ENCODE data around the gene CELF5. TPM values are rescaled to one million over a fixed set of nuclear protein-coding genes. Genes with fewer than 3 reads are reported as not detected.

Gene CELF5
- total RNA-seq, 2 donors from 2014 or later, result 0.24 to 0.26 TPM

- no peak for ATAC-seq (replicated peaks)
- Mint-ChIP-seq H3K27me3 (peaks cover 27% of the 10 kb centered on the region), H3K4me1 (no peaks in the 10 kb centered on the region), H3K27ac (no peak overlapping the region), H3K9me3 (no peaks in the 10 kb centered on the region), H3K36me3 (ENCODE audit: low read depth) (no peaks in the 10 kb centered on the region), H3K4me3 (no peak overlapping the region)
These were observed 85.8 kb downstream of the CELF5 start for GRCh38 chr19:3310280-3310679.

GRCh38 chr19:3310711-3311110 lies 86.2 kb downstream of the CELF5 start:
- H3K9me3 Mint-ChIP-seq, result no peaks in the 10 kb centered on the region
- no peaks in the 10 kb centered on the region for H3K36me3 Mint-ChIP-seq (ENCODE audit: low read depth)
- peaks cover 27% of the 10 kb centered on the region for H3K27me3 Mint-ChIP-seq
- no peaks in the 10 kb centered on the region for H3K4me1 Mint-ChIP-seq
- no peak overlapping the region for H3K4me3 Mint-ChIP-seq
- H3K27ac Mint-ChIP-seq, result no peak overlapping the region
- ATAC-seq (replicated peaks), result no peak

GRCh38 chr19:3313199-3313575 lies 88.7 kb downstream of the CELF5 start:
- no peak overlapping the region for H3K27ac Mint-ChIP-seq
- H3K4me1 Mint-ChIP-seq, result no peaks in the 10 kb centered on the region
- peaks cover 27% of the 10 kb centered on the region for H3K27me3 Mint-ChIP-seq
- ATAC-seq (replicated peaks), result no peak
- H3K4me3 Mint-ChIP-seq, result no peak overlapping the region
- no peaks in the 10 kb centered on the region for H3K36me3 Mint-ChIP-seq (ENCODE audit: low read depth)
- no peaks in the 10 kb centered on the region for H3K9me3 Mint-ChIP-seq

- Mint-ChIP-seq H3K27me3 (peaks cover 23% of the 10 kb centered on the region), H3K27ac (no peak overlapping the region), H3K4me1 (no peaks in the 10 kb centered on the region), H3K36me3 (ENCODE audit: low read depth) (no peaks in the 10 kb centered on the region), H3K9me3 (no peaks in the 10 kb centered on the region), H3K4me3 (no peak overlapping the region)
- no peak for ATAC-seq (replicated peaks)
These were observed 90.7 kb downstream of the CELF5 start for GRCh38 chr19:3314962-3315675.

- Mint-ChIP-seq H3K36me3 (ENCODE audit: low read depth) (no peaks in the 10 kb centered on the region), H3K27me3 (peaks cover 18% of the 10 kb centered on the region), H3K4me3 (no peak overlapping the region), H3K9me3 (no peaks in the 10 kb centered on the region), H3K27ac (no peak overlapping the region), H3K4me1 (no peaks in the 10 kb centered on the region)
- no peak for ATAC-seq (replicated peaks)
These were observed 91.2 kb downstream of the CELF5 start for GRCh38 chr19:3315676-3315973.

GRCh38 chr19:3316132-3316648 lies 91.7 kb downstream of the CELF5 start:
- peaks cover 22% of the 10 kb centered on the region for H3K27me3 Mint-ChIP-seq
- H3K9me3 Mint-ChIP-seq, result no peaks in the 10 kb centered on the region
- no peak overlapping the region for H3K4me3 Mint-ChIP-seq
- H3K4me1 Mint-ChIP-seq, result no peaks in the 10 kb centered on the region
- H3K36me3 Mint-ChIP-seq (ENCODE audit: low read depth), result no peaks in the 10 kb centered on the region
- H3K27ac Mint-ChIP-seq, result no peak overlapping the region
- ATAC-seq (replicated peaks), result no peak

- Mint-ChIP-seq H3K9me3 (no peaks in the 10 kb centered on the region), H3K4me3 (no peak overlapping the region)
These were observed 92.3 kb downstream of the CELF5 start for GRCh38 chr19:3316659-3317207.

GRCh38 chr19:3319643-3320353 lies 95.3 kb downstream of the CELF5 start:
- Mint-ChIP-seq H3K4me3 (no peak overlapping the region), H3K36me3 (ENCODE audit: low read depth) (no peaks in the 10 kb centered on the region), H3K9me3 (no peaks in the 10 kb centered on the region), H3K27ac (no peak overlapping the region), H3K4me1 (no peaks in the 10 kb centered on the region), H3K27me3 (peaks cover 21% of the 10 kb centered on the region)
- no peak for ATAC-seq (replicated peaks)

More at GRCh38 chr19:3316659-3317207, 92.3 kb downstream of the CELF5 start:
- H3K27me3 Mint-ChIP-seq, result peaks cover 20% of the 10 kb centered on the region
- no peaks in the 10 kb centered on the region for H3K4me1 Mint-ChIP-seq
- no peak overlapping the region for H3K27ac Mint-ChIP-seq
- no peaks in the 10 kb centered on the region for H3K36me3 Mint-ChIP-seq (ENCODE audit: low read depth)
- no peak for ATAC-seq (replicated peaks)

- ATAC-seq (replicated peaks), result no peak
- Mint-ChIP-seq H3K27ac (no peak overlapping the region), H3K9me3 (no peaks in the 10 kb centered on the region), H3K27me3 (peaks cover 21% of the 10 kb centered on the region), H3K4me1 (no peaks in the 10 kb centered on the region), H3K36me3 (ENCODE audit: low read depth) (no peaks in the 10 kb centered on the region), H3K4me3 (no peak overlapping the region)
These were observed 95.9 kb downstream of the CELF5 start for GRCh38 chr19:3320354-3320670.

GRCh38 chr19:3320853-3321252 lies 96.4 kb downstream of the CELF5 start:
- H3K27me3 Mint-ChIP-seq, result peaks cover 21% of the 10 kb centered on the region
- no peak overlapping the region for H3K4me3 Mint-ChIP-seq
- H3K36me3 Mint-ChIP-seq (ENCODE audit: low read depth), result no peaks in the 10 kb centered on the region
- H3K27ac Mint-ChIP-seq, result no peak overlapping the region
- ATAC-seq (replicated peaks), result no peak
- no peaks in the 10 kb centered on the region for H3K4me1 Mint-ChIP-seq
- no peaks in the 10 kb centered on the region for H3K9me3 Mint-ChIP-seq

GRCh38 chr19:3321696-3322095 lies 97.2 kb downstream of the CELF5 start:
- Mint-ChIP-seq H3K4me3 (no peak overlapping the region), H3K27me3 (peaks cover 18% of the 10 kb centered on the region), H3K27ac (no peak overlapping the region), H3K36me3 (ENCODE audit: low read depth) (no peaks in the 10 kb centered on the region), H3K9me3 (no peaks in the 10 kb centered on the region), H3K4me1 (no peaks in the 10 kb centered on the region)
- no peak for ATAC-seq (replicated peaks)

- Mint-ChIP-seq H3K4me3 (no peak overlapping the region), H3K27ac (no peak overlapping the region), H3K4me1 (no peaks in the 10 kb centered on the region), H3K9me3 (no peaks in the 10 kb centered on the region), H3K36me3 (ENCODE audit: low read depth) (no peaks in the 10 kb centered on the region), H3K27me3 (peaks cover 21% of the 10 kb centered on the region)
- ATAC-seq (replicated peaks), result no peak
These were observed 97.9 kb downstream of the CELF5 start for GRCh38 chr19:3322199-3322978.

- H3K36me3 Mint-ChIP-seq (ENCODE audit: low read depth), result no peaks in the 10 kb centered on the region
- H3K27me3 Mint-ChIP-seq, result peaks cover 21% of the 10 kb centered on the region
- no peak overlapping the region for H3K27ac Mint-ChIP-seq
- no peak for ATAC-seq (replicated peaks)
- H3K9me3 Mint-ChIP-seq, result no peaks in the 10 kb centered on the region
- no peaks in the 10 kb centered on the region for H3K4me1 Mint-ChIP-seq
- no peak overlapping the region for H3K4me3 Mint-ChIP-seq
These were observed 98.6 kb downstream of the CELF5 start for GRCh38 chr19:3323026-3323425.

- no peaks in the 10 kb centered on the region for H3K36me3 Mint-ChIP-seq (ENCODE audit: low read depth)
- H3K4me3 Mint-ChIP-seq, result no peak overlapping the region
- peaks cover 21% of the 10 kb centered on the region for H3K27me3 Mint-ChIP-seq
- no peaks in the 10 kb centered on the region for H3K4me1 Mint-ChIP-seq
- no peak overlapping the region for H3K27ac Mint-ChIP-seq
- ATAC-seq (replicated peaks), result no peak
- no peaks in the 10 kb centered on the region for H3K9me3 Mint-ChIP-seq
These were observed 99.2 kb downstream of the CELF5 start for GRCh38 chr19:3323658-3324057.

Data from activated T-helper 17 cell treated with anti-CD3 and anti-CD28 coated beads, Interleukin-2, amount 50 U/mL, for 72 hours (primary cell).